ENCODE measurements around the gene KLK15. TPM values are rescaled to one million over a fixed set of nuclear protein-coding genes. Genes with fewer than 3 reads are reported as not detected.

Gene KLK15
- total and polyA plus RNA-seq, 7 donors = not detected

- DNase-seq (peak in 1 of 2 donors; percentile 34), ATAC-seq (no peak)
- intact Hi-C loops (cut with DNase I) = no loop called here
- H3K27me3 ChIP-seq (ENCODE audit: insufficient read depth in 3 of 3, low read length in 2 of 3) = peaks cover 0 to 69% (median 27%) of the 10 kb centered on the region in 3 donors
- H3K36me3 ChIP-seq (ENCODE audit: insufficient read depth in 1 of 2, low read depth in 1 of 2) = no peaks in the 10 kb centered on the region
- no peaks in the 10 kb centered on the region for H3K4me1 ChIP-seq
- no peak overlapping the region for H3K4me3 ChIP-seq
- TF ChIP-seq, protein P1, sequence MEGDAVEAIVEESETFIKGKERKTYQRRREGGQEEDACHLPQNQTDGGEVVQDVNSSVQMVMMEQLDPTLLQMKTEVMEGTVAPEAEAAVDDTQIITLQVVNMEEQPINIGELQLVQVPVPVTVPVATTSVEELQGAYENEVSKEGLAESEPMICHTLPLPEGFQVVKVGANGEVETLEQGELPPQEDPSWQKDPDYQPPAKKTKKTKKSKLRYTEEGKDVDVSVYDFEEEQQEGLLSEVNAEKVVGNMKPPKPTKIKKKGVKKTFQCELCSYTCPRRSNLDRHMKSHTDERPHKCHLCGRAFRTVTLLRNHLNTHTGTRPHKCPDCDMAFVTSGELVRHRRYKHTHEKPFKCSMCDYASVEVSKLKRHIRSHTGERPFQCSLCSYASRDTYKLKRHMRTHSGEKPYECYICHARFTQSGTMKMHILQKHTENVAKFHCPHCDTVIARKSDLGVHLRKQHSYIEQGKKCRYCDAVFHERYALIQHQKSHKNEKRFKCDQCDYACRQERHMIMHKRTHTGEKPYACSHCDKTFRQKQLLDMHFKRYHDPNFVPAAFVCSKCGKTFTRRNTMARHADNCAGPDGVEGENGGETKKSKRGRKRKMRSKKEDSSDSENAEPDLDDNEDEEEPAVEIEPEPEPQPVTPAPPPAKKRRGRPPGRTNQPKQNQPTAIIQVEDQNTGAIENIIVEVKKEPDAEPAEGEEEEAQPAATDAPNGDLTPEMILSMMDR (IDR thresholded peaks at IDR 0.05) = no peak
- no peaks in the 10 kb centered on the region for H3K9me3 ChIP-seq
- WGBS, 3 donors = 32 to 55% (median 33%) methylated on average over 8 of the region's 8 CpGs
- no peak overlapping the region for H3K27ac ChIP-seq
Measured at GRCh38 chr19:50821622-50822021, 11.8 kb downstream of the KLK15 start.

GRCh38 chr19:50821248-50821612, 12.1 kb downstream of the KLK15 start:
- TF ChIP-seq, protein P1 (IDR thresholded peaks at IDR 0.05) = no peak
- Histone ChIP-seq H3K4me3 (no peak overlapping the region), H3K4me1 (no peaks in the 10 kb centered on the region), H3K27me3 (ENCODE audit: insufficient read depth in 3 of 3, low read length in 2 of 3) (peaks cover 0 to 73% (median 28%) of the 10 kb centered on the region in 3 donors), H3K27ac (no peak overlapping the region), H3K36me3 (ENCODE audit: insufficient read depth in 1 of 2, low read depth in 1 of 2) (no peaks in the 10 kb centered on the region), H3K9me3 (no peaks in the 10 kb centered on the region)
- DNase-seq (no peak), ATAC-seq (no peak)
- intact Hi-C loops (cut with DNase I) = no loop called here
- WGBS, 3 donors = 60 to 70% (median 65%) methylated on average over 4 of the region's 4 CpGs

DNA sequence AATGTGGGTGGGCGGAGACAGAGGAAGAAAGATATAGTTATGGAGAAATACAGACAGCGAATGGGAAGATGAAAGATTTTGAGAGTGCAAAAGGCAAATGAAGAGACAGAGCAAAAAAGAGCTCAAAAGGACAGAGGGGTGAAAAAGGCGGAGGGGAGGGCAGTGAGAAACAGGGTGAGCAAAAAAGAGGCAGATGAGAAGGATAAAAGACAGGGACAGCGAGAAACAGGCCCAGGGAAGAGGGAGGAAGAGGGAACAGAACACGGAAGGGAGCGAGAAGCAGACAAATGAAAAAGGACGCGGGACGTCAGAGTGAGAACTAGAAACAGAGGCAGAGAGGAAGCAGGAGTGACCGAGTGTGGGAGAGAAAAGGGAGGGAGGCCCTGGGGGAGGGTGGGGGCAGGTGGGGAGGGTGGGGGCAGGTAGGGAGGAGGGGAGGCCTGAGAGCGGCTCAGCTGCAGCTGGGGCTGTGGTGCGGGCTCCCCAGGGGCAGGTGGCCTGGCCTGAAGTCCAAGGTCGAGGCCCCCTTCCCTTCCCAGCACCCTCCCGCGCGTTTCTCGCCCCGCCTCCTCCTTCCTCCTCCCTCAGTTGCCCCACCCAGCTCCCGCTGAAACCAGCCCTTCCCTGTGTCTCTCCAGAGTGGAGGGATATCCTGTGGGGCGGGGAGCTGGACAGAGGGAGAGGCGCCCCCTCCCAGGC, 12.7 kb downstream of the KLK15 start:
- intact Hi-C loops (cut with DNase I) = no loop called here
- no peaks in the 10 kb centered on the region for H3K36me3 ChIP-seq (ENCODE audit: insufficient read depth in 1 of 2, low read depth in 1 of 2)
- H3K4me1 ChIP-seq = no peaks in the 10 kb centered on the region
- ATAC-seq (no peak), DNase-seq (peak in 1 of 2 donors; percentile 38)
- no peak overlapping the region for H3K27ac ChIP-seq
- no peak overlapping the region for H3K4me3 ChIP-seq
- TF ChIP-seq, protein P1 (IDR thresholded peaks at IDR 0.05) = no peak
- H3K27me3 ChIP-seq (ENCODE audit: insufficient read depth in 3 of 3, low read length in 2 of 3) = peaks cover 0 to 75% (median 29%) of the 10 kb centered on the region in 3 donors
- H3K9me3 ChIP-seq = no peaks in the 10 kb centered on the region
- WGBS, 3 donors = 7 to 14% (median 7%) methylated on average over 11 to 21 of the region's 21 CpGs

GRCh38 chr19:50820086-50820485, 13.3 kb downstream of the KLK15 start:
- Histone ChIP-seq H3K4me1 (no peaks in the 10 kb centered on the region), H3K9me3 (no peaks in the 10 kb centered on the region), H3K27ac (no peak overlapping the region), H3K36me3 (ENCODE audit: insufficient read depth in 1 of 2, low read depth in 1 of 2) (no peaks in the 10 kb centered on the region), H3K27me3 (ENCODE audit: insufficient read depth in 3 of 3, low read length in 2 of 3) (peaks cover 0 to 78% (median 31%) of the 10 kb centered on the region in 3 donors), H3K4me3 (no peak overlapping the region)
- TF ChIP-seq, protein P1 (IDR thresholded peaks at IDR 0.05) = no peak
- DNase-seq (no peak), ATAC-seq (no peak)
- WGBS, 3 donors = 2 to 11% (median 10%) methylated on average over 15 of the region's 15 CpGs
- intact Hi-C loops (cut with DNase I) = no loop called here
